Measurements from ENCODE around the gene KLK8.

GRCh38 chr19:51002542-51003311 is 1.3 kb upstream of the KLK8 start:
- TF ChIP-seq POLR2AphosphoS5 (IDR thresholded peaks at IDR 0.05; ENCODE audit: borderline replicate concordance, low read depth, low read length) = no peak
- no peak for TF ChIP-seq EZH2 (IDR thresholded peaks at IDR 0.05)

Measured in SK-N-MC (cell line).